GM19397 (cell line): ENCODE data around the gene U2SURP.
"Not testable (repeated sequence)": the region's sequence is repeated elsewhere in the genome, so short reads cannot be mapped to it uniquely, and the experiment has no call there.

Source experiments
- ATAC-seq: cut with Tn5 transposase; IDR thresholded peaks from one replicate; pipeline ENCODE4 v1.9.1; 2021; ENCODE audit warnings: mild to moderate bottlenecking, moderate library complexity; ENCODE audit not compliant: unreplicated experiment

U2SURP gene

GRCh38 chr3:143067201-143067600, 65.8 kb downstream of the U2SURP start:
- no peak for ATAC-seq

GRCh38 chr3:143068059-143068458, 66.7 kb downstream of the U2SURP start:
- ATAC-seq = no peak

DNA sequence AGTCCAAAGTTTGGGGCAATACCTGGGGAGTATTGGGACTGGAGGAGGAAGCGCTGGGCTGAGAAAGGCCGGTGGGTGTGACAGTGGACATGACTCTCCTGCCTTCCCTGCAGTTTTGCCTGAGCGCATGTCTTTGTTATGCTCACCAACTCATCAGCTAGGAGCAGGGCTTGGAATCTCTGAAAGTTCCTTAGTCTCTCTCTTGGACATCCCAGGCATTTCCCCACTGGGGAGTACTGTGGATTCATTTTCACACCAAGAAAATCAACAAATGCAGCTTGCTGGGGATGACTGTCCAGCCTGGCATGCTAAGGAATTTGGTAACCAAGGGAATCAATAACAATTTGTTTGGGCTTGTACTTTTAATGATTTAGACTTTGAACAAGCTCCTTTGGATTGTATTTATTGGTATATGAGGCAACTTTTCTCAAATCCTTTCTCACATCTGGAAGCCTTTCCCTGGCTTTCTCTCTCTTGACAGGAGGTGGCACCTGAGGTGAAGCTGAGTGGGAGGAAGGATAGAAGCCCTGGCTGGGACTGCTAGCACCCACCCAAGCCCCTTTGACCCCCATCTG, 69.7 kb downstream of the U2SURP start:
- no peak for ATAC-seq

- ATAC-seq = no peak
Measured at GRCh38 chr3:143071776-143072175, 70.4 kb downstream of the U2SURP start.

GRCh38 chr3:143072298-143073020, 71.1 kb downstream of the U2SURP start:
- ATAC-seq = not testable (repeated sequence)

- ATAC-seq = not testable (repeated sequence)
Measured at GRCh38 chr3:143073541-143073940, 72.2 kb downstream of the U2SURP start.

- ATAC-seq = not testable (repeated sequence)
Measured at GRCh38 chr3:143073983-143074382, 72.6 kb downstream of the U2SURP start.

DNA sequence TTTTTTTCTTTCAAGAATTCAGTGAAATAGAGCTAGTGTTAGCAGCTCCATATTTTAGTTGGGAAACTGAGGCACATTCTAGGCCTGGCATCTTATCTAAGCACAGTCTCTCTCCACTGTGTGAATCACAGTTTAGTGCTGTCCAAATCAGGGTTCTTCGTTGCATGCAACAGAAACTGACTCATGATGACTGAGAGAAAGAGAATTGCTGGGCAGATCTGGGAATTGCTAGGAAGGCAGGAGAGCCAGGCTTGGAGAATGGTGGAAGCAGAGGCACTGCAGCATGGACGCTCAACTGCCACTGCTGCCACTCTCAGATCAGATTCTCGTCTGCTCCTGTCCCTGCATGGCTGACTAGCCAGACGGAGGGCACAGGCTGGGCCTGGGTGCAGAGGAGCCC, 77.5 kb downstream of the U2SURP start:
- ATAC-seq = no peak

DNA sequence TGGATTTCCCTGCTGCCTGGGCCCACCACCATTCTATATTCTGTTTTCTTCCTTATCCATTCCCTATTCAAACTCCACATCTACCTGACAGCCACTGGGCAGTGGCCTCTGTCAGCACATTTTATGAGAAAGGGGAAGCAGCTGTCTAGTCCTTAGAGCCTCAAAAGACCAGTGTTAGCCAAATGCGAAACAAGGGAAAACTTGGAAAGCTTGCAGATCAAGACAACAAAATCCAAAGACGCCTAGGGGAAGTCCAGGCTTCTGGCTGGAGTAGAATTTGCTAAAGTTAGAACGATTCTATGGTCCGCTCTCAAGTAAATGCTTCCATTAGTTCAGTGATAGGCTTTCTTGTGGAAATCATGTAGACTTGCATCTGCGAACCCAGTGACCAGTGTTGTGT, 78.8 kb downstream of the U2SURP start:
- ATAC-seq = no peak

DNA sequence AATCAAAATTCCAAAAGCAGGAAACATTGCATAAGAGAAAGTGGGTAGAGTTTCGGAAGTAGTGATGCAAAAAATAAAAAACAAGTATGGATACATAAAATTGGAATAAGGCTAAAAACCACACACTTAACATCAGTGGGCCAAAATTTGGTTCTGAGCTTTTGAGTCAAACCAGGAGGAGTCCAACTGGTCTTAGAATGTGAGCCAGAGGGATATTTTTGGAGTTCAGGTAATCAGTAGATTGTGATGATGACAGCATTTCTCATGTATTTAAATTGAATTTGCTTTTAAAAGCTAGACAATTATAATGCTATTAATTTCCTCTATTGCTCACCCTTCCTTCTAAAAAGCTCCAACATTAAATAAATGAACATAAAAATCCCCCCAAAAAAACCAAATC, 80.0 kb downstream of the U2SURP start:
- no peak for ATAC-seq

- peak; percentile 75 for ATAC-seq
Measured at GRCh38 chr3:143081844-143082778, 80.7 kb downstream of the U2SURP start.

GRCh38 chr3:143083781-143084180, 82.4 kb downstream of the U2SURP start:
- no peak for ATAC-seq

GRCh38 chr3:143084856-143085731, 83.7 kb downstream of the U2SURP start:
- ATAC-seq = peak; percentile 72

- ATAC-seq = no peak
Measured at GRCh38 chr3:143088835-143089234, 87.5 kb downstream of the U2SURP start.

DNA sequence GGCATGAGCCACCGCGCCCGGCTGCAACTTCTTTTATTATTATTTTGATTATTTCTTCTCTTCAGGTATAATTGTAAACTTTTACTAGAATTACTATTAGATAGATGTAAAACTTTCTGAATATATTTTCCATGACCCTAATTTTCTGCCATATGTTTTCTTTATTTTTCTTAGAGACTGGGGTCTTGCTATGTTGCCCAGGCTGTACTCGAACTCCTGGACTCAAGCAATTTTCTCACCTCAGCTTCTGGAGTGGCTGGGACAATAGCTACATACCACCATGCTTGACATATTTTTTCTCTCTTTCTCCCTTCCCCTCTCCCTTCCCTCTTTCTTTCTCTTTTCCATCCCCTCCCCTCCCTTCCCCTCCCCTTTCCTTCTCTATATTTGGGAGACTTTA, 88.6 kb downstream of the U2SURP start:
- ATAC-seq = no peak

GRCh38 chr3:143090486-143090885, 89.1 kb downstream of the U2SURP start:
- ATAC-seq = no peak

DNA sequence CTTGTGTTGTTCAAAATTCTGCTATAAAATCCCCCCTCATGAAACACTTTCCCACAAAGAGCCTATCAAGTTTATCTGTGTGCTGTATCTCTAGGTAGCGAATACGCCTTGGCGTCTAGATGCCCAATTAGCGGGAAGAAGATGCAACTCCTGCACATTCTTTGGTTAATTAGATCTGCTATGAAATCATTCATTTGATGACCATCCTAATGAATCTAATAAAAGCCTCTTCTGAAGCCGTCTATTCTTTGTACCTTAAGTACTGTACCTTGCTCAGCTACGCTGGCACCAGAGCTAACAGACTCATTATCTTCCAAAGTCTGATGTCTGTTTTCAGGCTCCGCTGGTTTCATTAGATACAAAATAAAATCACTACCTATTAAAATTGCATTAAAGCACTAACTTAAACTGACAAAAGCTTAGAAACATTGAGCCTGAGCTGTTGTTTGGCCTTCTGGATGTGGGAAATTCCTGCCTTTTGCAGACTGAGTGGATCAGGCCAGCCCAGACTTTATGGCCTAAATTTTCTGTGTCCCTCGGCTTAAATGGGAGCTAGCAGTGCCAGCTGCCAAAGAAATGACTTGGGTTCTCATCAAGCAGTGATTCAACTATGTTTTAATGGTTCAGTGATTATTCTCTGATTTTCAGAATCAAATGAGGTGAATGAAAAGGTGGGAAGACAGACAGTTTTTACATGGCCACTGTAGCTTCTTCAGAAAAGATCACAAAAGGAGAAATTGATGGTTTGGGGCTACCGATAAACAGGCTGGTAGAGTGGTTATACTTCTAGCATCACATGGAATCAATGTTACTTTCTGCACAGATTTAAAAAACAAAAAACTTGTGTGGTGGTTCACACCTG, 89.8 kb downstream of the U2SURP start:
- ATAC-seq = no peak

DNA sequence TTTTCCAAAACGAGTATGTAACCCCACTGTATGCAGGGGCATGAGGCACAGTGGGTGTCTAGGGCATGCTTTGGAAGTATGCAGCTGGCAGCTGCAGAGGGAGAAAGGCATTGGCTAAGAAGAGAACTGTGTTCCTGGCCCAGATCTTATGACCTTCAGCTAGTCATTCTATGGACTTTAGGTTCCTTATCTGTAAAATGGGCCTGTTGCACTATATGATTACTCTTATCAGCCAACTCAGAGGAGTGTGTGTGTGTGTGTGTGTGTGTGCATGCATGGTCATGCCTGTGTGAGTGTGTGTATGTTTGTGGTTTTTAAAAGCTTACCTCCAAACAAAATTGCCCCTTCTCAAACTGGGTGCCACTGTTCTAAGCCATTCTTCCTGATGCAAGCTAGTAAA, 90.8 kb downstream of the U2SURP start:
- ATAC-seq = no peak

GRCh38 chr3:143095813-143096212, 94.4 kb downstream of the U2SURP start:
- no peak for ATAC-seq
